HUES6 (cell line): ENCODE measurements around the gene UBN1.

Experiments used
- H3K27ac ChIP-seq: 2 replicates; pipeline ENCODE4 v1.7.0; 2013; ENCODE audit warnings: low read depth, mild to moderate bottlenecking, low read length, inconsistent platforms
- H3K27me3 ChIP-seq: 2 replicates; pipeline ENCODE4 v1.6.1; 2013; ENCODE audit warnings: low read length; ENCODE audit not compliant: control insufficient read depth, insufficient read depth
- H3K36me3 ChIP-seq: 2 replicates; pipeline ENCODE4 v1.6.1; 2013; ENCODE audit warnings: low read length; ENCODE audit not compliant: control insufficient read depth, insufficient read depth
- H3K4me1 ChIP-seq: 2 replicates; pipeline ENCODE4 v1.6.1; 2013; ENCODE audit warnings: low read length; ENCODE audit not compliant: control insufficient read depth, insufficient read depth
- H3K4me3 ChIP-seq: 2 replicates; pipeline ENCODE4 v1.5.1; 2013; ENCODE audit warnings: low read depth, low read length
- H3K9ac ChIP-seq: one replicate; pipeline ENCODE4 v1.6.1; 2013; ENCODE audit warnings: mild to moderate bottlenecking, low read length
- H3K9me3 ChIP-seq: 2 replicates; pipeline ENCODE4 v1.6.1; 2013; ENCODE audit warnings: low read depth, low read length; ENCODE audit not compliant: control insufficient read depth, insufficient read depth

The UBN1 gene

DNA sequence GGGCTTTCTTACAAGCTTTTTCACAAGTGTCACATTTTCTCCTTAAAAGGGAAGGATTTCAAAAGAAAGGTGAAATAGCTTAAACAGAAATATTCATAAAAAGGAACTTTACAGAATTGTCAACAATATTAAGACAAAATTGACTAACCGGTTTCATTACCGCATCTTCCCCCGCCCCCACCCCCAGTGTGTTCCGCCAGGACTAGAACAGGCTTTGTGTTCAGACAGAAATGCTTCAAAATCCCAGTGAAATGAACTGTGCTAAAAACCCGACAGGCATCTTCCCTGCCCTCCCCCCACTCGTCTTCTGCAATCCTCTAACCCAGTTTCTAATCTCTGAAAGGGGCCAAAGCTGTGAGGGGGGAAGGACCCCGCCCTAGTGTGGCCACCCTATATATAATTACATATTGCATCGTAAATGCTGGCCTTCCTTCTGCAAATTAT, 43.9 kb upstream of the UBN1 start:
- H3K4me3 ChIP-seq, result peak overlapping the region; percentile 62
- peak overlapping the region; percentile 91; the same call in 1 of the 2 replicates for H3K27ac ChIP-seq
- H3K36me3 ChIP-seq, result peaks cover 53% of the 10 kb centered on the region
- H3K9ac ChIP-seq, result peak overlapping the region; percentile 64
- no peaks in the 10 kb centered on the region for H3K9me3 ChIP-seq
- H3K27me3 ChIP-seq, result no peaks in the 10 kb centered on the region
- H3K4me1 ChIP-seq, result peaks cover 29% of the 10 kb centered on the region

DNA sequence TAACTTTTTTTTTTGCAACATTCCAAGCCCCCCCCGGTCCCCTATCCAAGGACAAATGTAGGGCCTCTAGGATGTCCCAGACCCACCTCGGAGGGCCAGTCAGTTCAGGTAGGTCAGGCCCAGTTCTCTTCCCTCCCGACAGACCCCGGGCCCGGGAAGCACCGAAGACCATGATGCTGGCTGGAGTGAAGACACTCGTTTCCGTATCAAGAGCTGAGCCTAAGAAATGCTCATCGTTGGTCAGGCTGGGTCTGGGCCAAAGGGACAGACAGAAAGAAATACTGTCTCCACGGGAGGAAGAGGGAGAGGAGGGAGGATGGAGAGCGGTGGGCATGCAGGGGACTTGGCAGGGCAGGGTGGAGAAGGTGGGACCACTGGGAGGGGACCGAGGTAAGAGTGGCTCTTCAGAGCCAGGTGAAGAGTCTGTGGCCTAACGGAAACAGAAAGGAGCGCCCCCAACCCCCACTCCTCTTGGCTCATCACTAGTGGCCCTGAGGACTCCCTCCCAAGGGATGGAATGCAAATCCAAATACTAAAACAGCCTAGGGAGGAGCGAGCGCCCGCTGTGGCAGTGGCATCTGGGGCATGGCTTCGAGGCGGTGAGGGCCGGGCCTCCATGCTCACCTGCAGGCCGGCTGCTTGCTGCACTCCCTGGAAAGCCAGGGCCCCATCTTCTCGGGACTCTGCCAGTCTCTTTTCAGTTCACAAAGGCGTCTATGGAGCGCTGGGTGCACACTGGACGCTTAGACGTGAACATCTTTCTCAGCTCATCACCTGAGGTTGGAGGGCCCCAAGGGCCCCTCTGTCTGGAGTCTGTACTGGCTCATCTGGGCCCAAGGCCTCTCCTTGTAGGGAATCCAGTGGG, 43.2 kb upstream of the UBN1 start:
- H3K4me3 ChIP-seq, result no peak overlapping the region
- H3K27me3 ChIP-seq, result no peaks in the 10 kb centered on the region
- peaks cover 52% of the 10 kb centered on the region for H3K36me3 ChIP-seq
- H3K4me1 ChIP-seq, result peaks cover 29% of the 10 kb centered on the region
- no peak overlapping the region for H3K27ac ChIP-seq
- no peaks in the 10 kb centered on the region for H3K9me3 ChIP-seq
- H3K9ac ChIP-seq, result no peak overlapping the region

DNA sequence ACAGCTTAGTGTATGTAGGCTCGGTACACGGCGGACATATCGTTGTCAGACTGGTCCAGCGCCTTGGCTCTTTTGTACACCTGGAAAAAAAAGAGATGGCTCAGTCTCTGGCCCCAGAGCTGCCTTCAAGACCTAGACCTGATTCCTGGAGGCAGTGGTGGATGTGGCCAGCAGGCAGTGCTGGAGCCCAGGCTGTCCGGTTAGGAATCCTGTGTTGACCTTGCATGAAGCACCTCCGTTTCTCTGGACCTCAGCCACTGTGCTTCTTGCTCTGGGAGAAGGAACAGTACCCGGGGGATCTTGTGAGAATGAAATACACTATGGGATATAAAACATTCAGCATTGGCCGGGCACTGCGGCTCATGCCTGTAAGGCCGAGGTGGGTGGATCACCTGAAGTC, 42.0 kb upstream of the UBN1 start:
- Histone ChIP-seq H3K4me3 (no peak overlapping the region), H3K4me1 (peaks cover 29% of the 10 kb centered on the region), H3K27me3 (no peaks in the 10 kb centered on the region), H3K9me3 (no peaks in the 10 kb centered on the region), H3K27ac (no peak overlapping the region), H3K36me3 (peaks cover 52% of the 10 kb centered on the region), H3K9ac (no peak overlapping the region)

GRCh38 chr16:4806280-4806679, 41.0 kb upstream of the UBN1 start:
- H3K36me3 ChIP-seq, result peaks cover 60% of the 10 kb centered on the region
- H3K27ac ChIP-seq, result no peak overlapping the region
- no peaks in the 10 kb centered on the region for H3K27me3 ChIP-seq
- peaks cover 22% of the 10 kb centered on the region for H3K4me1 ChIP-seq
- H3K4me3 ChIP-seq, result no peak overlapping the region
- no peak overlapping the region for H3K9ac ChIP-seq
- no peaks in the 10 kb centered on the region for H3K9me3 ChIP-seq

DNA sequence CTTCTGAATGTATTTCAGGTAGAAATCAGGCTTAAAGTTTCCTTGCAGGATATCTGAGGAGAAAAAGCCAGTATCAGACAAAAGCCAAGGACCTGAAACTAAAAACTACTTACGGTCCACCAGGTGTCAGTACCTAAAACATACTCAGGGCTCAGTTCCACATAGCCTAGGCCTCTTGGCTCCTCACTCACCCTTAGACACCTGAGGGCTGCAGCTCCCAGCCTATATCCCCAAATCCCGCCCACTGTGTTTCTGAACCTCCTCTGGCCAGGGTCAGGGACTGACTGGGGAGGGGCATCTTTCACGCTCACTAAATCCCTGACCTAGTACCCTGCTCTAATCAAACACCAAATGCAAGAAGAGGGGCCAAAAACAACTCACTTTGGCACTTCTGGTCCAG, 36.0 kb upstream of the UBN1 start:
- H3K9me3 ChIP-seq, result no peaks in the 10 kb centered on the region
- no peak overlapping the region for H3K27ac ChIP-seq
- no peak overlapping the region for H3K4me3 ChIP-seq
- H3K27me3 ChIP-seq, result no peaks in the 10 kb centered on the region
- peaks cover 82% of the 10 kb centered on the region for H3K36me3 ChIP-seq
- no peaks in the 10 kb centered on the region for H3K4me1 ChIP-seq
- H3K9ac ChIP-seq, result no peak overlapping the region

DNA sequence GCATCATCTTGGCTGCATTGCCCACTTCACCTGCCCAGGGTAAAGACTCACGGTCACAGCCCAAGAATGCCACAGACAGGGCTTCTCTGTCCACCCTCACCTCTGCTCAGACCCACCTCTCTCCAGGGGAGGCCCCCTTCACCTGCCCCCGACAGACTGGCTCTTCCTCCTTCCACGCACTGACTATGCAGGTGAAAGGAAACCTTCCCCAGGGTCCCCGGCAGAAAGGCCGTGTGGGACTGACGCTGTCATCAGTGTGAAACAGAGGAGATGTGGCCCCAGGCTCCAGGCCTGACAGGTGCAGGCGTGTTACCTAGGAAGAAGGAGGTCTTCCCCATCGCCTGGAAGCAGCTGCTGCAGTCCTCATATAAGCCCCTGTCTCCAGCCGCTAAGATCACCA, 35.5 kb upstream of the UBN1 start:
- H3K9me3 ChIP-seq, result no peaks in the 10 kb centered on the region
- no peaks in the 10 kb centered on the region for H3K27me3 ChIP-seq
- no peak overlapping the region for H3K27ac ChIP-seq
- peaks cover 83% of the 10 kb centered on the region for H3K36me3 ChIP-seq
- no peak overlapping the region for H3K4me3 ChIP-seq
- no peak overlapping the region for H3K9ac ChIP-seq
- no peaks in the 10 kb centered on the region for H3K4me1 ChIP-seq

- Histone ChIP-seq H3K9ac (no peak overlapping the region), H3K36me3 (peaks cover 82% of the 10 kb centered on the region), H3K27me3 (no peaks in the 10 kb centered on the region), H3K4me3 (no peak overlapping the region), H3K27ac (no peak overlapping the region), H3K4me1 (no peaks in the 10 kb centered on the region), H3K9me3 (no peaks in the 10 kb centered on the region)
Measured at GRCh38 chr16:4813251-4814003, 33.9 kb upstream of the UBN1 start.

DNA sequence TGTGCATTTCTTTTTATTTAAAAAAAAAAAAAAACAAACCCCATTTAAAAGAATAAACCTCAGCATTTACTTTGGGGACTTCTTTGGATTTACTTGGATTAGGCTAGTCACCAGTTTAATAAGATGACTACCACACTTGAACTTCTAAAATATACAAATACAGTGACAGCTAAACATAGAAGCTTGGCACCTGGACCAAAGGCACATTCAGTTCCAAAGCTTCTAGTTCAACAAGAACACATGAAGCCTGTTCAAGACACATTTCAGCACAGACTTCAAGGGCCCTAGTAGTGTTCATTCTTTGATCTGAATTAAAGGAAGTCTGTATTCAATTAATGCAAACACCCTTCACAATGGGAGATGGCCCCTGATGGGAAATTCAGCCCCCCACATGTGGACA, 33.2 kb upstream of the UBN1 start:
- no peak overlapping the region for H3K9ac ChIP-seq
- H3K27ac ChIP-seq, result no peak overlapping the region
- no peaks in the 10 kb centered on the region for H3K9me3 ChIP-seq
- H3K27me3 ChIP-seq, result no peaks in the 10 kb centered on the region
- no peak overlapping the region for H3K4me3 ChIP-seq
- peaks cover 82% of the 10 kb centered on the region for H3K36me3 ChIP-seq
- no peaks in the 10 kb centered on the region for H3K4me1 ChIP-seq

DNA sequence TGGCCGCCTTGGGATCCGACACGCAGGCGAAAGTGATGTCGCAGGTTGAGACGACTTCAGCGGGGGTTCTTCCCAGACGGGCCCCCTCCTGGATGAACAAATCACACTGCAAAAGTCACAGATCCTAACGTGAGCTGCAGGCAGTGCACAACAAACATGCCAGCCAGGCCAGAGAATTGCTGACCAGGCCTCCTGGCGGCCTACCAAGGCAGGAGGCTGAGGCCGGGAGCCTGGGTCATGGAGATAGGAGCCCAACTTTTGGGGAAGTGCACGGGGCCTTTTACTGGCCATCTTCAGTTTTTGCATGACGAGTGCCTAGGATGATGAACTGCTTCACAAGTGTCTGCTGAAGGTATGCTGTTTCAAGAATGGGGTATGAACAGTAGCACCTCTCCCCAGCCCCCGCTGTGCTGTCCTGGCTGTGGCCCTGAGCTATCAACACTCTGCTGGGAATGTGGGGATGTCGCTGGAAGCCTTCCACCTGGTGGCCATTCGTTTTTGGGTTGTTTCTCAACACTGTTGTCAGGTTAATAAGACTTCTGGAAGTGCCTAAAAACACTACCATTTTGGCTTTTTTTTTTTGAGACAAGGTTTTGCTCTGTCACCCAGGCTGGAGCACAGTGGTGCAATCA, 32.6 kb upstream of the UBN1 start:
- H3K27ac ChIP-seq, result no peak overlapping the region
- H3K4me1 ChIP-seq, result no peaks in the 10 kb centered on the region
- H3K36me3 ChIP-seq, result peaks cover 83% of the 10 kb centered on the region
- H3K9ac ChIP-seq, result no peak overlapping the region
- H3K9me3 ChIP-seq, result no peaks in the 10 kb centered on the region
- no peak overlapping the region for H3K4me3 ChIP-seq
- no peaks in the 10 kb centered on the region for H3K27me3 ChIP-seq

DNA sequence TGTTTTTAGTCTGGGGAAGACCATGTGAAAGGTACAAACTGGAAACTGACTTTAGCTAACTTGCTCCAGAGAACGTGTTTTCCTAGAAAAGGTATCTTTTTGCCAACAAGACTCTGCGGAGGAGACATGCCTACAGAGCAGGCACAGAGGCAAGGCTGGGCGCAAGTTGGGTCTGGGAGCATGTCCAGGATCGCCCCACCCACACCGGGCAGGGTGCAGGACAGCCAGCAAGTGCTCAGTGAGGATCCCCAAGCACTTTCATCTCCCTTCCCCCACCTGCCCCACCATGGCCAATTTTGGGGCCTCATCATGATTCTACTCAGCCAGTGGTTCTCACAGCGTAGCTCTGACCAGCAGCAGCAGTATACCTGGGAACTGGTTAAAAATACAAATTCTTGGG, 26.6 kb upstream of the UBN1 start:
- no peak overlapping the region for H3K9ac ChIP-seq
- H3K27me3 ChIP-seq, result no peaks in the 10 kb centered on the region
- H3K36me3 ChIP-seq, result peaks cover 85% of the 10 kb centered on the region
- H3K9me3 ChIP-seq, result no peaks in the 10 kb centered on the region
- H3K4me1 ChIP-seq, result no peaks in the 10 kb centered on the region
- H3K4me3 ChIP-seq, result no peak overlapping the region
- H3K27ac ChIP-seq, result no peak overlapping the region

DNA sequence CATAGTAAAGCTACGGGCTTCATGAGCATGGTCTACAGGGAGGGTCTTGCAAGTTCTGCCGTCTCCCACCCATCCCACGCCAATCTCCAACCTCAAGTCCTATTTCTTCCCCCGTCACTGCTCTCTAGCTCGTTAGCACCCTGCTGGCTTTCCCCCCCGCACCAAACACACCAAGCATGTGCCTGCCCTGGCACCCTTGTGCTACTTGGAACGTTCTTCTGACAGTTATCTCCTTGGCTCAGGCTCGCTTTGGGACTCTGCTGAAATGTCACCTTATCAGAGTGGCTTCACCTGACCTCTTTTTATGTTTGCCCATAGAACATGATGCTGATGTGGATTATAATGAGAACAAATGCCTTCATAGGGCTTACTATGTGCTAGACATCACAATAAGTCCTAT, 22.1 kb upstream of the UBN1 start:
- no peaks in the 10 kb centered on the region for H3K4me1 ChIP-seq
- H3K27me3 ChIP-seq, result no peaks in the 10 kb centered on the region
- peaks cover 83% of the 10 kb centered on the region for H3K36me3 ChIP-seq
- no peak overlapping the region for H3K27ac ChIP-seq
- H3K9ac ChIP-seq, result no peak overlapping the region
- no peak overlapping the region for H3K4me3 ChIP-seq
- H3K9me3 ChIP-seq, result no peaks in the 10 kb centered on the region
